Measurements from ENCODE around the gene GMIP.

The GMIP gene

GRCh38 chr19:19659646-19660245, 16.3 kb upstream of the GMIP start:
- no peak for DNase-seq (ENCODE audit: low read depth in 1 of 2, low spot score in 1 of 2)

- DNase-seq (ENCODE audit: low read depth in 1 of 2, low spot score in 1 of 2): no peak
Observed at GRCh38 chr19:19657397-19657783, 13.9 kb upstream of the GMIP start.

GRCh38 chr19:19656451-19657396, 13.3 kb upstream of the GMIP start:
- DNase-seq (ENCODE audit: low read depth in 1 of 2, low spot score in 1 of 2): no peak

DNA sequence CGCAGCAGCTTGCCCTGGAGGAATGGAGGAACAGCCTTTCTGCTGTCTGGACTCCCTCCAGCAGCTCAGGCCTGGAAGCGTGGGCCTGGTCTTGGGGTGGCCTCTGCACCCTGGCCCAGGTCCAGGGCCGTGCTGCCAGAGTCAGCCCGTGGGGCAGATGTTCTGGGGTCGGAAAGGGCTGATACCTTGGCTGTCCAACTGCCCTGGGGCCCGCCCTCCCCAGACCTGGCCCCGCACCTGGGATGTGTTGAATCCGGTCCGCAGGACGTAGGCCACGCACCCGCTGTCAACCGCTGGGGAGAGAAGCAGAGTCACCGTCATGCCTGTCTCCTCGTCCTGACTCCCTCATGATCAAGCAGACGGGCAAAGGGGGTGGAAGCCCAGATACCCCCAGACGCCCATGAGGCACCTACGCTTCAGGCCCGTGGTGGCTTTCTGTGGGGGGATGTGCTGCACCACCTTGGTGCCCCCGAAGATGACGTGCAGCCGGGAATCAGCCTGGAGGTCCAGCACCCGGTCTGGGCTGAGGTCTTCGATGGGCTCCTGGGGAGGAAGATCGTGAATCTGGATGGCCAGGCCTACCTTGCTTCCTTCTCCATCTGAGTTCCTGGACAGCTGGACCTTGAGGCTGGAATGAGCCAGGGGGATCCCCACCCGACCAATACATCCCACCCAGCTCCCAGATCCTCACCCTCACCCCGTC, 12.3 kb upstream of the GMIP start:
- no peak for DNase-seq (ENCODE audit: low read depth in 1 of 2, low spot score in 1 of 2)

- no peak for DNase-seq (ENCODE audit: low read depth in 1 of 2, low spot score in 1 of 2)
Observed at GRCh38 chr19:19655051-19655594, 11.7 kb upstream of the GMIP start.

DNA sequence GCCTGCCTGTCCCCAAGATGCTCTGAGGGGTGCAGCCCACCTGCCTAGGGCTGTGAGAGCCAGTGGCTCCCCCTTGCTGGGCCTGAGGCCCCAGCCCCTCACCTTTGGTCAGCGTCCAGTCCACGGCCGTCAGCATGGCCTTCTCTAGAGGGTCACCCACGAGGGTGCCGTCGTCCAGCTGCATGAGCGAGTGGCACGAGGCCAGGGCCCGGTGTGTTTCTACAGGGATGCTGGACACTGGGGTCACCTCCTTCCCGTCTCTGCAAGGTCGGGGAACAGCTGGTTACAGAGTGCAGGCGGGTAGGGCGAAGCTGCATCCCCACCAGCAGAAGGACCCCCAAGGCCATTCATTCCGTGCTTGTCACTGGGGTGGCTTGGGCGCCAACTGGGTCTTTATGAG, 11.0 kb upstream of the GMIP start:
- no peak for DNase-seq (ENCODE audit: low read depth in 1 of 2, low spot score in 1 of 2)

DNA sequence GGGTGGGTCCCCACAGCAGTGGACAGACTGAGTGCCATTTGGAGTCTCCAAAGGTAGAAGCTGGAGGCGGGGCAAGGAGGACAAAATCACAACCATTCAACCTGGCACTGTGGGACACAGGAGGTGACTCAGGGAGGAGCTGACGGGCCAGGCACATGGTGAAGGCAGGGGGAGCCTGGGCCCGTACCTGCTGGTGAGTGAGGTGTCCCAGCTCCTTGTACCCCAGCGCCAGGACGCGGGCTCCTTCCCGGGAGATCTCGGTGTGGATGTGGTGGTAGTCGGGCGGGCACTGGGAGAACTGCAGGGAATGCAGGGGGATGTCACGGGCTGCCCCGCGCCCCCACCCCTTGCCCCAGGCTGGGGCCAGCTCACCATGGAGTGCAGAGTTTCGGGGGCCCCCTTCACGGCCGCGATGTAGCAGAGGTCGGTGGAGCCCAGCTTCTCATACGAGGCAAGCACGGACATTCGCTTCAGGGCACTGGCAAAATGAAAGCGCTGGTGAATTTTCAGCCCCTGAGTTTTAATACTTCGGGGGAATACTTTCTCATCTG, 10.2 kb upstream of the GMIP start:
- DNase-seq (ENCODE audit: low read depth in 1 of 2, low spot score in 1 of 2): no peak

GRCh38 chr19:19652482-19653295, 9.2 kb upstream of the GMIP start:
- DNase-seq (ENCODE audit: low read depth in 1 of 2, low spot score in 1 of 2): no peak

DNA sequence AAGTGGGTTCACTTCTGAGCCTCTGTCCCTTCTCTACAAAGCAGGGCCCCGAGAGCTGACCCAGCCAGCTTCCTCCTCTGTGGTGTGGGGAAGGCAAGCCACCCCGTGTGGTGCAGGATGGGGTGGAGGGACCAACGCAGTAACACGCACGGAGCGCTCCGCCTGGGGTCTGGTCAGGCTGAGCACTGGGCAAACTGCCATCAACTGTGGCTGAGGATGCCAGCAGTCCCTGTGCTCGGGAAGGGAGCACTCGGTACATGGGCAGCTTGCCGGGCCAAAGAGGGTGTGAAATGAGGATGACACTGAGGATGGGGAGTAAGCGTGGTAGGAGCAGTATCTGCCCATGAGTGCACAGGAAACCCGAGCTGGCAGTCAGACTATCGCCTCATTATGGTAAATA, 7.6 kb upstream of the GMIP start:
- DNase-seq (ENCODE audit: low read depth in 1 of 2, low spot score in 1 of 2): no peak

- DNase-seq (ENCODE audit: low read depth in 1 of 2, low spot score in 1 of 2): no peak
Observed at GRCh38 chr19:19650331-19650730, 6.9 kb upstream of the GMIP start.

GRCh38 chr19:19649580-19649995, 6.1 kb upstream of the GMIP start:
- no peak for DNase-seq (ENCODE audit: low read depth in 1 of 2, low spot score in 1 of 2)

- DNase-seq (ENCODE audit: low read depth in 1 of 2, low spot score in 1 of 2): no peak
Observed at GRCh38 chr19:19649155-19649554, 5.7 kb upstream of the GMIP start.

- DNase-seq (ENCODE audit: low read depth in 1 of 2, low spot score in 1 of 2): no peak
Observed at GRCh38 chr19:19647037-19647835, 3.8 kb upstream of the GMIP start.

DNA sequence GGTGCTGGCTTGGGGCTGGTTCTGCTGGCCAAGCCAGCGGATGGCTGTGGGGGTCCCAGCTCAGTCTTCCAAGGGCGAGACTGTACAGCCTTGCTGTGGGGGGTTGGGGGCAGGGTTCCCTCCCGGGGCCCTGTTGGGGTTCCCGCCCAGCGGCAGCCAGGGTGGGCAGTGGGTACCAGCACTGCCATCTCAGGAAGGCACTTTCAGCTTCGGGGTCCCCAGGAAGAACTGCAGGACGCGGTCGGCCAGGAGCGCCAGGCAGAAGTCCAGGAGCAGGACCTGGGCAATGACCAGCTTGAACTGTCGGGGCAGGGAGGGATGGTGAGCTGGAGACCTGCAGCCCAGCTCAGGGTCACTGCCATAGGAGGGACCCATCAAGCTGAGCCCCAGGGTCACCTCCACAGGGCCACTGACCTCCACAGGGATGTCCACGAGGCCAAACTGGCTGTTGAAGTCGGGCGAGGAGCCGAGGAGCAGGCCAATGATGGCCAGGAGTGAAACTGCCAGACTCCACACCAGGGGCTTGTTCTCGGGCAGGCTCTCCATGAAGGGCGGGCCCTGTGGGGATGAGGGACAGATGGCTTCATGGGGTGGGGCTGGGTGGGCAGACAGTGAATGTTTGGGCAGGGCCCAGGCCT, 1.9 kb upstream of the GMIP start:
- no peak for DNase-seq (ENCODE audit: low read depth in 1 of 2, low spot score in 1 of 2)

- DNase-seq (ENCODE audit: low read depth in 1 of 2, low spot score in 1 of 2): no peak
Observed at GRCh38 chr19:19644054-19644388, 564 bp upstream of the GMIP start.

DNA sequence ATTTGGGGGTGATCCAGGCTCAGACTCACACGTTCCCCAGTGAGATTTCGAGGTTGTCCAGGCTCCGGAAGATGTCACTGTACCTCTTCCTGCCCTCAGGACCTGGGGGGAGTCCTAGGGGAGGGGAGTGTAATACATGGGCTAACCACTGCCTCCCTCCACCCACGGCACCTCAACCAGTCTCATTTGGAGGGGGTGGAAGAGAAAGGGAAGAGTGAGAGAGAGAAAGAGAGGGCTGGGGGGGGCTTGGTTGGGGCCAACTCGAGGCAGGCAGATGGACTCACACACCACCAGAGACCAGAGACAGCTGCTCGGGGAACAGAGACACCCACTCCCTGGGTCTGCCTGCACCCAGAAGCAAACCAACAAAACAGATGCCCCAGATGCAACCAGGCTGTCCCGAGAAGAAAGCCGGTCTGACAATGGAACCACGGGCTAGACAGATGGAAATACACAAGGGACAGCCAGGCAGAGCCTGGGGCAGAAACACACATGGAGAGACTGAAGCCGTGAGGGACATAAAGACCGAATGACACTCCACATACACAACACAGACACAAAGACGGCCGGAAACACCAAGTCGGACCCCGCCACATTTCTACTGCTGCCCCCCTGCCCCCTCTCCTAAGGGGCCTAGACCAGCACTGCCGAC, 825 bp downstream of the GMIP start:
- peak in 1 of 2 donors; percentile 14 for DNase-seq (ENCODE audit: low read depth in 1 of 2, low spot score in 1 of 2)

GRCh38 chr19:19637523-19638251, 5.8 kb downstream of the GMIP start:
- no peak for DNase-seq (ENCODE audit: low read depth in 1 of 2, low spot score in 1 of 2)

GRCh38 chr19:19637186-19637522, 6.3 kb downstream of the GMIP start:
- DNase-seq (ENCODE audit: low read depth in 1 of 2, low spot score in 1 of 2): no peak

All from activated CD4-positive, alpha-beta T cell treated with anti-CD3 and anti-CD28 coated beads, Interleukin-2, amount 50 U/mL, for 24 hours (primary cell).